Measurements from ENCODE around the gene NDUFS2.

The NDUFS2 gene

DNA sequence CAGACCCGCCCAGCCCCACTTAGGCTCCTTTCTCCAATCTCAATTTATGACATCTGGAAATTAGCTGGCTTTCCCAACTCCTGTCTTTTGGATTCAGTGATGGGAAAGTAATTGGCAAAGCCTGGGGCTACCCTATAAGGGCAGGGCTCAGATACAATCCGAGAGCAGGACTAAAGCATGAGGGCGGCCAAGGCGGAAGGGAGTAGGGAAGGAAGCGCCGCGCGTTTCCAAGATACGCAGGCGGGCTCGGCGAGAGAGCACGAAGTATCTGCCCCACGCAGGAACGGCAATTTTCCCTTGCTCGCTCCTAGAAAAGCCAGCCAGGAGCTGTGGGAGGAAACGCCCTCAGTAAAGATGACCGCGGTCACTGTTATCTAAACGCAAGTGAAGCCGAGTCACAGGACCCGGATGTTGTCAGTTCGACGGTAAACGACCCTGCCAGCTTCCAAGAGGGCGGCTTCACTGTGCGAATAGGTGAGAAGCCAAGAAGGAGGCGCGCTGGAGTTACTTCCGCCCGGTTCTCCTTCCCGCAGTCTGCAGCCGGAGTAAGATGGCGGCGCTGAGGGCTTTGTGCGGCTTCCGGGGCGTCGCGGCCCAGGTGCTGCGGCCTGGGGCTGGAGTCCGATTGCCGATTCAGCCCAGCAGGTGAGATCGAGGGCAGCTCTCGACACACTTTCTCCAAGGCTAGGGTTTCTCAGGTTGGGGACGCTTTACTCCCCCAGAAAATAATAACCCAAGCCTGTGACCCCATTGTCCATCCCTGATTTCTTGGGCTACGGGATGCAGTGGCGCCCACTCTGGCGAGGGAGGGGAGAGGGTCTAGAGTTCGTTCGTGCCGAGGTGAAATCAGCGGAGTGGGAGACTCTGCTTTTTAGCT is at the start of gene NDUFS2:
NDUFS2 (plus strand) TSS at position 532 of the 877 bp plus-strand sequence; CDS start at position 551, 19 bp downstream.
- FAIRE-seq (peak; percentile 97), DNase-seq (ENCODE audit: extremely low spot score, insufficient read length, low read depth) (peak; percentile 90)

DNA sequence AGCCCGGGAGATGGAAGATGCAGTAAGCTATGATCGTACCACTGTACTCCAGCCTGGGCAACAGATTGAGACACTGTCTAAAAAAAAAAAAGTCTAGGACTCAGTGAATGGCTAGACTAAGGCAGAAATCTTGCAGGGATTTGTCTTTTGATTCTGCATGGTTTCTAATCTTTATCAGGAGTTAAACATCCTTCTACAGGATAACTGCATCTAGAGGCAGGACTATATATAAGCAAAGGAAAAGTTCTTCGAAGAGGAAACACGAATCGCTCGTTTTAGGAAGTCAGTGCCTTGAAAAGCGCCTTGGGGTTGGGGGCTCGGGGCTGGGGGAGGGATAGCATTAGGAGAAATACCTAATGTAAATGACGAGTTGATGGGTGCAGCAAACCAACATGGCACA is 49.0 kb upstream of the NDUFS2 start:
- no peak for DNase-seq (ENCODE audit: extremely low spot score, insufficient read length, low read depth)
- no peak for FAIRE-seq

DNA sequence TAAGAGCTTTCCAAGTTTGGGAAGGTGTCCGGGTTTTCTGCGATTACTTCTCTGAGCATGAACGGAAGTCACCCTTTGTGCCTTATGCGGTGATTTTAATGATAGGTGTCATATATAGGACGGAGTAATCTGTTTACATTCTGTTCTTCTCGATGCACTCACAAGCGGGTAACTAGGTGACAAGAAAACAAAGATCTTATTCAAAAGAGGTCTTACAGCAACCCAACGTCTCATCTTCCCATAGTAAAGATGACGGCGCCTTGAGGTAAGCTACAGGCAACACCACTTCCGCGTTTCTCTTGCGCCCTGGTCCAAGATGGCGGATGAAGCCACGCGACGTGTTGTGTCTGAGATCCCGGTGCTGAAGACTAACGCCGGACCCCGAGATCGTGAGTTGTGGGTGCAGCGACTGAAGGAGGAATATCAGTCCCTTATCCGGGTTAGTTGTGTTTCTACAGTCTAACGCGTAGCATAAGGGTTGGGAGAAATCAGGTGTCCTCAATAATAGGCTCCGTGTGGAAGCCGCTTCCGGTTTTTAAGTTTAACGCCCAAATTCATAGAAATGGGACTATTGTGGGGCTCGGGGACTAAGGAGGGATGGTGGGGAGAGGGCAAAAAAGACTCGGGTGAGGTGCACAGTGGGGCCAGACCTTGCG is 48.4 kb upstream of the NDUFS2 start, which contains the start of gene UFC1:
UFC1 (plus strand) TSS at position 297 of the 656 bp plus-strand sequence; CDS start at position 317, 20 bp downstream.
- peak; percentile 75 for DNase-seq (ENCODE audit: extremely low spot score, insufficient read length, low read depth)

DNA sequence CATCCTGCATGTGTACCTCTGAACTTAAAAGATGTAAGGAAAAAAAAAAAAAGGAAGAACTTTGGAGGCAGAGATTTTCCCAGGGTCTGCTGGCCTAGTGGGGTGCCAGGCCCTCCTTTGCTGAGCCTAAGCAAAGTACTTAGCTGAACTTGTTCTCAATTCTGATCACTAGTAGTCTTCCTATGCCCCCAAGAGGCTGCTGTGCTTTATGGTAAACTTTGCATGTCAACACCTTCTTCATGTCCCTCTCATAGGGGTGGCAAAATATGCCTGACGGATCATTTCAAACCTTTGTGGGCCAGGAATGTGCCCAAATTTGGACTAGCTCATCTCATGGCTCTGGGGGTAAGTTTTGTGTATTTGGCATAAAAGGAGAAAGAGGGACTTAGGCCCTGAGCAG is 44.3 kb upstream of the NDUFS2 start:
- FAIRE-seq (no peak), DNase-seq (ENCODE audit: extremely low spot score, insufficient read length, low read depth) (no peak)

More for the DNA sequence above, 48.4 kb upstream of the NDUFS2 start, which contains the start of gene UFC1:
- peak; percentile 90 for FAIRE-seq

DNA sequence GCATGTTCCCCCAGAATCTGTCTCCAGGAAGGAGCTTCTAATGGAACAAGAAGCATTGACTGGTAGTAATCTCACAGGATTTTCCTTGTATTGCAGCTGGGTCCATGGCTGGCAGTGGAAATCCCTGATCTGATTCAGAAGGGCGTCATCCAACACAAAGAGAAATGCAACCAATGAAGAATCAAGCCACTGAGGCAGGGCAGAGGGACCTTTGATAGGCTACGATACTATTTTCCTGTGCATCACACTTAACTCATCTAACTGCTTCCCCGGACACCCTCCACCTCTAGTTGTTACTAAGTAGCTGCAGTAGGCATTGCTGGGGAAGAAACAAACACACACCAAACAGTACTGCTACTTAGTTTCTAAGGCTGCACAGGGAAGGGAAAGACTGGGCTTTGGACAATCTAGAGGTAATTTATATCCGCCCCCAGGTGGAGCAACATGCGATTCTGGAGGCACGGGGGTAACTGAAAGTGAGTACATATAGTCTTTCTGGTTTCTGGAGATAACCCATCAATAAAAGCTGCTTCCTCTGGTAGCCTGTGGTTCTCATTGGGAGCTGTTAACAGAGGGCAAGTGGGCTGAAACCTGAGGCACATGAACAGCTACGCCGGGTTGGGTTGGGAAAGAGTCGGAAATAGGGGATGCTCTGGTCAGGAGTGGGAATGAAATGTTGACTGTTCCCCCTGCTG is 43.7 kb upstream of the NDUFS2 start:
- DNase-seq (ENCODE audit: extremely low spot score, insufficient read length, low read depth), result no peak

DNA sequence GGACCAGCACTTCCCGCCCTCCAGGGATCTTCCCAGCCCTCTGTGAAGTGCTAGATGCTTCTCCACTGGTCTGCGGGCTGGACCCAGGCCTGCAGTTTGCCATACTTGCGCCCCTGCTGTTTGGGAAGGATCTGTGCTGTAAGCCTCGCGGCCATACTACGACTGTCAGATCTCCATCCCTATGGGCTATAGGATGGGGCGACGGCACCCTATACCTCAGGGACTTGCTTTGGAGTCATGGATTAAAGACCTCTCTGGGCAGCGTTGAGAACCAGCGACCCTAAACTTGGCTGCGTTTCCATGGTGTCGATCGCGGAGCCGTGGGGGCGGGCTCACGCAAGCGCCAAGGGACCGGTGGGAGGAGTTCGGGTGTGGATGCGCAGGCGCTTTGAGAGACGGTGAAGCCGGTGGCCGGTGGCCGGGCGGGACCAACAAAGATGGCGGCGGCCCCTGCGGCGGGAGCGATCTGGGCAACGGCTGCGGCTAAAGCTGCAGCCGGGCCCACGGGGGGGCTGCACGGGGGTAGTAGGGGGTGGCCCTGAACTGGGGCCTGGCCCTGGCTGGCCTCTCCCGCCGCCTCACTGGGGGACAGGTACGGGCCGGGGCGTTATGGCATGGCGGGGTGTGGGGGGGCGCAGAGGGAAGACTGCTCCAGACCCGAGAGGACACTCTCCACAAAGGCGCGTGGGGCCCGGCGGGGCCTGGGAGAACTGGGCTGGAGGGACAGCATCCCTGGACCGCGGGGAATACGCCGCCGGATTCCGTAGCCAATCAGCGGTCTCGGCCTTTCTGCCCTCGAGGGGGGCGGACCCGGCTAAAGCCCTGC is 42.9 kb upstream of the NDUFS2 start, which contains the start of gene USP21:
USP21 (plus strand) TSS at position 414 of the 826 bp plus-strand sequence. CDS start 1,141 bp downstream, outside the sequence.
- peak; percentile 91 for DNase-seq (ENCODE audit: extremely low spot score, insufficient read length, low read depth)
- FAIRE-seq, result peak; percentile 81

More for the DNA sequence above, 43.7 kb upstream of the NDUFS2 start:
- FAIRE-seq, result no peak

DNA sequence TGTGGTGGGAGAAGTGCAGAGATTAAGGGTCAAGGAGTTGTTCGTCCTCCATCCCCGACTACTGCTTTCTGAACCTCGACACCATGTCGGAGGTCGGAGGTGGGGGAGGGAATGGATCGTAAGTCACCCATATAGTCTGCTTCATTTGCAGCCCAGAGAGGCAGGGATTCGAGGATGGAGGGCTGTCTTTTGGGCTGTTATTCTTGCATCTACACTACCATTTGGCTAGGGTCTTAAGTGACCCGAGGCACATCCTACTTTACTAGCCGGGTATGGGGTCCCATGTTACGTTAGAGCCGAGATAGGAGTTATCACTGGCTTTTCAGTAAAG is 42.3 kb upstream of the NDUFS2 start:
- FAIRE-seq, result no peak
- no peak for DNase-seq (ENCODE audit: extremely low spot score, insufficient read length, low read depth)

DNA sequence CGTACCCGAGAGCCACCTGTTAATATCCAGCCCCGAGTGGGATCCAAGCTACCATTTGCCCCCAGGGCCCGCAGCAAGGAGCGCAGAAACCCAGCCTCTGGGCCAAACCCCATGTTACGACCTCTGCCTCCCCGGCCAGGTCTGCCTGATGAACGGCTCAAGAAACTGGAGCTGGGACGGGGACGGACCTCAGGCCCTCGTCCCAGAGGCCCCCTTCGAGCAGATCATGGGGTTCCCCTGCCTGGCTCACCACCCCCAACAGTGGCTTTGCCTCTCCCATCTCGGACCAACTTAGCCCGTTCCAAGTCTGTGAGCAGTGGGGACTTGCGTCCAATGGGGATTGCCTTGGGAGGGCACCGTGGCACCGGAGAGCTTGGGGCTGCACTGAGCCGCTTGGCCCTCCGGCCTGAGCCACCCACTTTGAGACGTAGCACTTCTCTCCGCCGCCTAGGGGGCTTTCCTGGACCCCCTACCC is 41.5 kb upstream of the NDUFS2 start:
- DNase-seq (ENCODE audit: extremely low spot score, insufficient read length, low read depth) (no peak), FAIRE-seq (no peak)

DNA sequence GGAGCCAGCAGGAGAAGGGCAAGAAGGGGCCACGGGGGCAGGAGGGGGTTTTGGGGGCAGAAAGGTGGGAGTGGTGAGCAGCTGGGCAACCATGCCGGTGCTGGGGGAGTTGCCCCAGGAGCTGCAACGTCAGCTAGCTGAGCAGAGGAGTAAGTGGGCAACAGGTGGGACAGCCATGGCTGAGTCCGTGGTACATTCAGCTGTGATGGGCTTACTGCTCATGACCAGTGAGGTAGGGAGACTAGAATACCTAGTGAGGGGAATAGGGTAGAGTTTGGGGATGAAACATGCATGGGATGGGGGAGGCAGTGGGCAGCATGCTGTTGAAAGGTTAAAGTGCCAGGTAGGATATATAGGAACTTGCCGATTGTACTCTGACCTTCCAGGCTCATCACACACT is 40.5 kb upstream of the NDUFS2 start:
- DNase-seq (ENCODE audit: extremely low spot score, insufficient read length, low read depth) (no peak), FAIRE-seq (no peak)

DNA sequence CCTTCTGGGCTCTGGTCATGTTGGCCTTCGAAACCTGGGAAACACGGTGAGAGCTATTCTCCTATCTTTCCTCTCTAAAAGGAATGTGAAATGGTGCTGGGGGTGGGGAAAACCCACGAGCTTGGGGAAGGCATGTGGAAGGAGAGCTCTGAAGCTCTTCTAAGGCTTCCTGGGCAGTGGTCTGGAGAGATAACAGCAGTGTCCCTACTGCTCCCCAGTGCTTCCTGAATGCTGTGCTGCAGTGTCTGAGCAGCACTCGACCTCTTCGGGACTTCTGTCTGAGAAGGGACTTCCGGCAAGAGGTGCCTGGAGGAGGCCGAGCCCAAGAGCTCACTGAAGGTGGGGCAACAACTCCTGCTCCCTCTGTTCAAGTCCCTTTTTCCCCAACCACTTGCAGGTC is 40.1 kb upstream of the NDUFS2 start:
- FAIRE-seq (no peak), DNase-seq (ENCODE audit: extremely low spot score, insufficient read length, low read depth) (no peak)

DNA sequence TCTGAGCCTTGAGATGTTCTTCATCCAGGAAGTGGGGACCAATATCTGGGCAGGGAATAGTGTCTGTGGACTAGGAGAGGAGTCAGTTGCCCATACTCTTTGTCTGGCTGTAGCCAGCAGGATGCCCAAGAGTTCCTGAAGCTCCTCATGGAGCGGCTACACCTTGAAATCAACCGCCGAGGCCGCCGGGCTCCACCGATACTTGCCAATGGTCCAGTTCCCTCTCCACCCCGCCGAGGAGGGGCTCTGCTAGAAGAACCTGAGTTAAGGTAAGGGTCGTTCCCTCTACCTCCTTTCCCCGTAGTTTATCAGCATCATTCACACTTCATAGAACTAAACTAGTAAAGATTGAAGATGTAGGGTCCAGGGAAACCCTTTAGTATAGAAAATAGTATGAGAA is 39.4 kb upstream of the NDUFS2 start:
- FAIRE-seq, result no peak
- no peak for DNase-seq (ENCODE audit: extremely low spot score, insufficient read length, low read depth)

DNA sequence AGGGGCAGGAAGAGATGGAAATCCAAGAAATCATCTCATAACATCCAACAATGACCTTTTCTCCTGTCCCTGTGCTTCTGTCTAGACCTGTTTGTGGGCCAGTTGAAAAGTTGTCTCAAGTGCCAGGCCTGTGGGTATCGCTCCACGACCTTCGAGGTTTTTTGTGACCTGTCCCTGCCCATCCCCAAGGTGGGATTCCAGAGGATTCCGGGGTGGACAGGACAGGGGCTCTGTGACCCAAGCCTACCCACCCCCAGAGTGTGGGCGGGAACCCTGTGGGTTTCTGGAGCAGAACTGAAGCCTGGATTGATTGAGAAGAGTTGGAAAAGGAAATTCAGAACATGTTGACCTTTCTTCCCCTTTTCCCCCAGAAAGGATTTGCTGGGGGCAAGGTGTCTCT is 38.4 kb upstream of the NDUFS2 start:
- DNase-seq (ENCODE audit: extremely low spot score, insufficient read length, low read depth), result no peak
- FAIRE-seq, result no peak

DNA sequence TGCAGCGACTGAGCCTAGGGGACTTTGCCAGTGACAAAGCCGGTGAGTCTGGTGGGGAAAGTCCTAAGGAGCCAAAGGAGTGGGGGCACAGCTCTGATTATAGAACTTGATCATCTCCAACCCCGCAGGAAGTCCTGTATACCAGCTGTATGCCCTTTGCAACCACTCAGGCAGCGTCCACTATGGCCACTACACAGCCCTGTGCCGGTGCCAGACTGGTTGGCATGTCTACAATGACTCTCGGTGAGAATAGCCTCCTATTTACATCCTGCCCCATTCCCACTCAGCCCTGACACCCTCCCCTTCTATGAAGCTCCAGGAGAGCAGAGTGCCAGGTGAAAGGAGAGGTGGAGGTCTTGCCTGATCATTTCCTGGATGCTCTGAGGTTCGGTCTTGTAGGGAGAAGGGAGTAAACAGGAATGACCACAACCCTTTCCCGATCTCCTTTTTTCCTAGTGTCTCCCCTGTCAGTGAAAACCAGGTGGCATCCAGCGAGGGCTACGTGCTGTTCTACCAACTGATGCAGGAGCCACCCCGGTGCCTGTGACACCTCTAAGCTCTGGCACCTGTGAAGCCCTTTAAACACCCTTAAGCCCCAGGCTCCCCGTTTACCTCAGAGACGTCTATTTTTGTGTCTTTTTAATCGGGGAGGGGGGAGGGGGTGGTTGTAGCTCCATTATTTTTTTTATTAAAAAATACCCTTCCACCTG is 37.1 kb upstream of the NDUFS2 start:
- DNase-seq (ENCODE audit: extremely low spot score, insufficient read length, low read depth) (no peak), FAIRE-seq (no peak)

DNA sequence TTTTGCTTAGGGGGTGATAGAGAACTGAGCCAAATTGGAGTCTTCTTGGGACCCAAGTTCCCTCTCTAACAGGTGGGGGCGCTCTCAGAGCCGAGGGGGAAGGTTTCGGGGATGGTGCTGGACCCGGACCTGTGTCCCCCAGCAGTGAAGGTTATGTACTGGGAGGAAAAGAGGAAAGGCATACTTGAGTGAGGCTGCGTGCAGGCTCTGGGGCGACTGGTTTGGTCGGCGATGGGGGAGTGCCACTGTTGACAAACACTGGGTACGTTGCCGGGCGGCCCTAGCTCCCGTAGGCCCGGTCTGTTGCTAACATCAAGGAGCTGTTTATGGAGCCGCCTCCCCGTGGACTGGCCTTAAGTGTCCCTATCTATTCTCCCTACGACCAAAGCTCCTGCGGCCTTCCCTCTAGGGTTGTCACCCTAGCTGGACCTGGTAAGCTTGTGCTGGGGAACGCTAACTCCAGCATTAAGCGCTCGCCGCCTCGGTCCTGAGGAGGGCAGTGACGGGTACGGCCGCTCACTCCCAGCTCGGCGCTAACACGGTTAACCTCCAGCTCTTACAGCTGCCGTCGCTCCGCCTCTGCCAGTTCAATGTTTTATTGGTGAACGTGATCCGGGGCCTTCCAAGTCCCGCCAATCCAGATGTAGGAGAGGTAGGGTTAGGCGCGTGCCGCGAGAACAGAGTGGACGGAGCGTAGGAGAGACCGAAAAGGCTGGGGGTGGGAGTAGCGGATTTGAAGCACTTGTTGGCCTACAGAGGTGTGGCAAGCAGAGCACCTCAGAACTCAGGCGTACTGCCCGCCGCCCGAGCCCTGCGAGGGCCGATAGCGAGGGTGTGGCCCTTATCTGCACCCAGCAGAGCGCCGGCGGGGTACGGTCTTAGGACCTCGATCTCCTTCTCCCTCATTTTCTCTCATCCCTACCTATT is 36.2 kb upstream of the NDUFS2 start, which contains the start of gene PPOX:
PPOX (plus strand) TSS at position 685 of the 927 bp plus-strand sequence. CDS start 422 bp downstream, outside the sequence.
- FAIRE-seq (peak; percentile 98), DNase-seq (ENCODE audit: extremely low spot score, insufficient read length, low read depth) (peak; percentile 79)

DNA sequence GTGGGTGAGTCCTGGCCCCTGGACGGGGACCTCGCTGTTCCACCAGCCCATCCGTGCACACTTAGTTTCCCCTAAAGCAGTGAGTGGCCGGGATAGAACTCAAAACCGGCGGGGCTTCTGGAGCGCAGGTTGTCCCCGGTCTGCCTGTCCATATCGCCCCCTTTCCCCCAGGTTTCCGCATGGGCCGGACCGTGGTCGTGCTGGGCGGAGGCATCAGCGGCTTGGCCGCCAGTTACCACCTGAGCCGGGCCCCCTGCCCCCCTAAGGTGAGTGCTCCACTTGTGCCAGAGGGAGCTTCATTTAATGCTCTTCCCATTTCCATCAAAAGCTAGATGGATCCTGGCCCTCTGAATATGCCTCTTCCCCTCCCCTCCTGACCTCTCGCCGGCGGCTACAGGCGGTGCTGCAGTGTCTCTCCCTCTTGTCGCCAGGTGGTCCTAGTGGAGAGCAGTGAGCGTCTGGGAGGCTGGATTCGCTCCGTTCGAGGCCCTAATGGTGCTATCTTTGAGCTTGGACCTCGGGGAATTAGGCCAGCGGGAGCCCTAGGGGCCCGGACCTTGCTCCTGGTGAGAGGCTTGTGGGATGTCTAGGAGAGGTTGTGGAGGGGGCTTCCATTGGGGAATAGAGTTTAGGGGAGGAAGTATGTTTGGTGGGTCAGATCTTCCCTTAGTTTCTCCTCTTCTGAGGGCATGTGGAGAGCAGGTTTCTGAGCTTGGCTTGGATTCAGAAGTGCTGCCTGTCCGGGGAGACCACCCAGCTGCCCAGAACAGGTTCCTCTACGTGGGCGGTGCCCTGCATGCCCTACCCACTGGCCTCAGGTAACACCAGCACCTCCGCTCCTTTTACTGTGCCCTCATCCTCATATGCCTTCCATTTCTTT is 35.3 kb upstream of the NDUFS2 start:
- FAIRE-seq (no peak), DNase-seq (ENCODE audit: extremely low spot score, insufficient read length, low read depth) (no peak)

DNA sequence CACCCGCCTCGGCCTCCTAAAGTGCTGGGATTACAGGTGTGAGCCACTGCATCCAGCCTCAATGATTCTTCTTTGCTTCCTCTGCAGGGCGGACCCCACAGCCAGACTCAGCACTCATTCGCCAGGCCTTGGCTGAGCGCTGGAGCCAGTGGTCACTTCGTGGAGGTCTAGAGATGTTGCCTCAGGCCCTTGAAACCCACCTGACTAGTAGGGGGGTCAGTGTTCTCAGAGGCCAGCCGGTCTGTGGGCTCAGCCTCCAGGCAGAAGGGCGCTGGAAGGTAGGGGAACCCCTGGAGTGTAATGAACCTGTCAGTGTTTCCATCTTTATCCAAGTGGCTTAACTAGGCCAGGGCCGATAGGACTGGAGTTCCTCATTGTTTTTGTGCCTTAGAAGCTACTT is 33.3 kb upstream of the NDUFS2 start:
- FAIRE-seq (no peak), DNase-seq (ENCODE audit: extremely low spot score, insufficient read length, low read depth) (no peak)

DNA sequence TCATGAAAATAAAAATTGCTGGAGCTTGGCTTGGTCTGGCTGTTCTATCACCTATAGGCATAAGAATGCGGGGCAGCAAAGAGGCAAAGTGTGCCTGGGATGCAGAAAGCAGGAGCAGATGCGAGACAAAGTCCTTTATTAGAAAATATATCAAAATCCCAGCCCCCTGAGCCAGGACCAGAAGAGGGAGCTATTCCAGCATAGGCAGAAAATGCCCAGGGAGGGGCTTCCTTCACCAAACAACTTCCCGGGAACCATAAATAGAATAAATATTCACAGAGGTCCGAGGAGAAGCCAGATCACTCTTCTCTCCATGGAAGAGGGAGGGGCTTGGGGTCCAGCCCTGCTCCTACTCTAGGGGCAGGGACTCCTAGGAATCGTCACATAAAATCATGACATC is 31.0 kb upstream of the NDUFS2 start:
- DNase-seq (ENCODE audit: extremely low spot score, insufficient read length, low read depth) (no peak), FAIRE-seq (no peak)
